Loucy (cell line): ENCODE data around the gene CAMSAP3.

Experiments
- H2AFZ ChIP-seq: fragments of 200-600 bp; sonication (generic); 2 replicates; pipeline ENCODE4 v1.6.0; 2016; ENCODE audit warnings: antibody characterized with exemption, mild to moderate bottlenecking, low read length, moderate library complexity
- H3F3A ChIP-seq: fragments of 200-600 bp; 2 replicates; pipeline ENCODE4 v1.6.0; 2016; ENCODE audit warnings: antibody characterized with exemption, low read depth, mild to moderate bottlenecking
- H3K27me3 ChIP-seq: fragments of 200-600 bp; sonication (generic); 2 replicates; pipeline ENCODE4 v1.6.1; 2014; ENCODE audit warnings: low read length, mild to moderate bottlenecking; ENCODE audit not compliant: insufficient read depth, poor library complexity, severe bottlenecking
- H3K36me3 ChIP-seq: fragments of 200-600 bp; sonication (generic); 2 replicates; pipeline ENCODE4 v1.6.1; 2016; ENCODE audit warnings: low read length; ENCODE audit not compliant: insufficient read depth
- H3K4me1 ChIP-seq: fragments of 200-600 bp; sonication (generic); 2 replicates; pipeline ENCODE4 v1.5.1; 2014; ENCODE audit warnings: low read length, mild to moderate bottlenecking; ENCODE audit not compliant: insufficient read depth, poor library complexity, severe bottlenecking
- H3K4me2 ChIP-seq: fragments of 200-600 bp; sonication (generic); 2 replicates; pipeline ENCODE4 v1.6.0; 2014; ENCODE audit warnings: antibody characterized with exemption, low read length, low read depth, mild to moderate bottlenecking; ENCODE audit not compliant: poor library complexity, severe bottlenecking
- H3K4me3 ChIP-seq: fragments of 200-600 bp; sonication (generic); 2 replicates; pipeline ENCODE4 v1.5.1; 2014; ENCODE audit warnings: low read length, mild to moderate bottlenecking, mixed read lengths; ENCODE audit not compliant: poor library complexity, severe bottlenecking
- H3K79me2 ChIP-seq: fragments of 200-600 bp; sonication (generic); 2 replicates; pipeline ENCODE4 v1.6.1; 2014; ENCODE audit warnings: low read length; ENCODE audit not compliant: insufficient read depth
- H3K9ac ChIP-seq: fragments of 200-600 bp; sonication (generic); 2 replicates; pipeline ENCODE4 v1.6.0; 2014; ENCODE audit warnings: mild to moderate bottlenecking, low read depth, low read length, moderate library complexity; ENCODE audit not compliant: poor library complexity, severe bottlenecking
- H3K9me2 ChIP-seq: fragments of 200-600 bp; sonication (generic); replicated peaks from 2 replicates; pipeline ENCODE4 v1.6.1; 2016; ENCODE audit warnings: low read depth, low read length, mixed read lengths
- H3K9me3 ChIP-seq: fragments of 200-600 bp; sonication (generic); 2 replicates; pipeline ENCODE4 v1.6.1; 2014; ENCODE audit warnings: mild to moderate bottlenecking, antibody characterized with exemption, low read length, low read depth; ENCODE audit not compliant: insufficient read depth
- H4K20me1 ChIP-seq: fragments of 200-600 bp; sonication (generic); 2 replicates; pipeline ENCODE4 v1.6.0; 2014; ENCODE audit warnings: antibody characterized with exemption, low read length, mild to moderate bottlenecking; ENCODE audit not compliant: insufficient read depth, poor library complexity, severe bottlenecking
- EZH2phosphoT487 ChIP-seq: fragments of 200-600 bp; IDR thresholded peaks from 2 replicates; pipeline ENCODE4 v1.6.1; 2018; ENCODE audit warnings: antibody characterized with exemption, mild to moderate bottlenecking, moderate library complexity, borderline replicate concordance
- TF ChIP-seq, protein P1 (sequence below): fragments of 200-600 bp; sonication (generic); conservative IDR thresholded peaks from 2 replicates; pipeline ENCODE4 v1.5.1; 2014; ENCODE audit warnings: mild to moderate bottlenecking, antibody characterized with exemption, low read length

The CAMSAP3 gene

DNA sequence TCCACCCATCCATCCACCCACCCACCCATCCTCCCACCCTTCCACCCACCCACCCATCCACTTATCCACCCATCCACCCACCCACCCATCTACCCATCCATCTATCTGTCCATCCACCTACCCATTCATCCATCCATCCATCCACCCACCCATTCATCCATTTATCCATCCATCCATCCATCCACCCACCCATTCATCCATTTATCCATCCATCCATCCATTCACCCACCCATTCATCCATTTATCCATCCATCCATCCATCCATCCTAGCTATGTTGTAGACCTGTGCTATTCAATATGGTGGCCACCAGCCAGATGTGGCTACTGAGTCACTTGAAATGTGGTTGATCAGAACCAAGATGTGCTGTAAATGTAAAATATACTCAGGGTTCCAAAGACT, 5.1 kb downstream of the CAMSAP3 start:
- no peaks in the 10 kb centered on the region for H3K27me3 ChIP-seq
- H2AFZ ChIP-seq: no peak overlapping the region
- no peaks in the 10 kb centered on the region for H3K36me3 ChIP-seq
- H3K9ac ChIP-seq: no peak overlapping the region
- no peaks in the 10 kb centered on the region for H3F3A ChIP-seq
- H3K4me2 ChIP-seq: no peak overlapping the region
- H3K4me1 ChIP-seq: no peaks in the 10 kb centered on the region
- no peaks in the 10 kb centered on the region for H3K9me2 ChIP-seq
- no peak overlapping the region for H3K4me3 ChIP-seq
- TF ChIP-seq, protein P1, sequence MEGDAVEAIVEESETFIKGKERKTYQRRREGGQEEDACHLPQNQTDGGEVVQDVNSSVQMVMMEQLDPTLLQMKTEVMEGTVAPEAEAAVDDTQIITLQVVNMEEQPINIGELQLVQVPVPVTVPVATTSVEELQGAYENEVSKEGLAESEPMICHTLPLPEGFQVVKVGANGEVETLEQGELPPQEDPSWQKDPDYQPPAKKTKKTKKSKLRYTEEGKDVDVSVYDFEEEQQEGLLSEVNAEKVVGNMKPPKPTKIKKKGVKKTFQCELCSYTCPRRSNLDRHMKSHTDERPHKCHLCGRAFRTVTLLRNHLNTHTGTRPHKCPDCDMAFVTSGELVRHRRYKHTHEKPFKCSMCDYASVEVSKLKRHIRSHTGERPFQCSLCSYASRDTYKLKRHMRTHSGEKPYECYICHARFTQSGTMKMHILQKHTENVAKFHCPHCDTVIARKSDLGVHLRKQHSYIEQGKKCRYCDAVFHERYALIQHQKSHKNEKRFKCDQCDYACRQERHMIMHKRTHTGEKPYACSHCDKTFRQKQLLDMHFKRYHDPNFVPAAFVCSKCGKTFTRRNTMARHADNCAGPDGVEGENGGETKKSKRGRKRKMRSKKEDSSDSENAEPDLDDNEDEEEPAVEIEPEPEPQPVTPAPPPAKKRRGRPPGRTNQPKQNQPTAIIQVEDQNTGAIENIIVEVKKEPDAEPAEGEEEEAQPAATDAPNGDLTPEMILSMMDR: no peak
- no peak for TF ChIP-seq EZH2phosphoT487
- H4K20me1 ChIP-seq: no peaks in the 10 kb centered on the region
- no peaks in the 10 kb centered on the region for H3K9me3 ChIP-seq
- no peaks in the 10 kb centered on the region for H3K79me2 ChIP-seq

DNA sequence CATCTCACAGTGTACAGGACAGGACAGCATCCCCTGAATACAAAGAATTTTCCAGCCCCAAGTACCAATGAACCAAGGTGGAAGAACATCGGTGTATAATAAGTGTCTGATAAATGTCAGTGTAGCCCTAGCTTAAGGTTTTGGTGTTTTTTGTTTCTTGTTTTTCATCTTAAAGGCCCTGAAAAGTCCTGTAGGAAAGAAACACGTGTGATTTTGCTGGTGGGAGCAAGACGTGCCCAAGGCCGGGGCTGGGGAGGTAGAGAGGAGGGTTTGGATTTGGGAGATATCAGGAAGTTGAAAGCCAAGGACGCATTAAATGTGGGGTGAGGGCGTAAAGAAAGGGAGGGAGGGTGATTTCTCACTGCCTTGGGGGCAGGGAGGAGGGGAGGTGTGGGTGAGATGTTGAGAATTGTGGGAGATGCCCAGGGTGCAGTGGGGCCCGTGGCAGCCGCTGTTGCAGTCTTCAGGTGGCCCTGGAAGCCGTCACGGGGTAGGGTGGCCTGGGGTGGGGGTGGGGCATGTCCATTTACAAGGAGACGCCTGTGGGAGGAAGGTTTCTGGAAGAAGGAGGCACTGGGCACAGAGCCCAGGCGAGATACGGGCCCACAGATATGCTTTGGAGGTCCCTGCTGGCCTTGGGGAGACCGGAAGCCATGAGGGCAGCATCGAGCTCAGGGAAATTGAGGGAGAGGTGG, 6.7 kb downstream of the CAMSAP3 start:
- TF ChIP-seq EZH2phosphoT487: no peak
- TF ChIP-seq, protein P1: no peak
- Histone ChIP-seq H3K9ac (no peak overlapping the region), H3K4me3 (no peak overlapping the region), H3K9me3 (no peaks in the 10 kb centered on the region), H3K79me2 (no peaks in the 10 kb centered on the region), H3K36me3 (no peaks in the 10 kb centered on the region), H2AFZ (no peak overlapping the region), H3K4me1 (no peaks in the 10 kb centered on the region), H4K20me1 (no peaks in the 10 kb centered on the region), H3K4me2 (no peak overlapping the region), H3K27me3 (no peaks in the 10 kb centered on the region), H3K9me2 (no peaks in the 10 kb centered on the region), H3F3A (no peaks in the 10 kb centered on the region)

DNA sequence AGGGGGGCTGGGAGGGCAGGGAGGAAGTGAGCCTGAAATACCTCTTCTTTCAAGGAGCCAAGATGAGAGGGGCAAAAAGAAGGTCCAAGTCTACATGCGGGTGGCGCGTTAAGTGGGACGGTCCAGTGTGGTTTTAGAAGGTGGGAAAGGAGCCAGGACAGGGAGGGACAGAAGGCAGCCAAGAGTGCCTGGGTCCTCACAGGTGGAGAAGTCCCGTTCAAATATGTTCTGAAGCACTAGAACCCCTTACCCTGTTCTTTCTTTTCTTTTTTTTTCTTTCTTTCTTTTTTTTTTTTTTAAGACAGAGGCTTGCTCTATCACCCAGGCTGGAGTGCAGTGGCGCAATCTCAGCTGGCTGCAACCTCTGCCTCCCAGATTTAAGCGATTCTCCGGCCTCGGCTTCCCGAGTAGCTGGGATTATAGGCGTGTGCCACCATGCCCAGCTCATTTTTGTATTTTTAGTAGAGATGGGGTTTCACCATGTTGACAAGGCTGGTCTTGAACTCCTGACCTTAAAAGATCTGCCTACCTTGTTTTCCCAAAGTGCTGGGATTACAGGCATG, 7.4 kb downstream of the CAMSAP3 start:
- TF ChIP-seq, protein P1: no peak
- H3K4me2 ChIP-seq: no peak overlapping the region
- no peak overlapping the region for H3K9ac ChIP-seq

More for the DNA sequence above, 7.4 kb downstream of the CAMSAP3 start:
- Histone ChIP-seq H3K27me3 (no peaks in the 10 kb centered on the region), H3K4me3 (no peak overlapping the region), H3F3A (no peaks in the 10 kb centered on the region), H3K79me2 (no peaks in the 10 kb centered on the region), H2AFZ (no peak overlapping the region), H4K20me1 (no peaks in the 10 kb centered on the region), H3K9me3 (no peaks in the 10 kb centered on the region), H3K9me2 (no peaks in the 10 kb centered on the region), H3K36me3 (no peaks in the 10 kb centered on the region), H3K4me1 (no peaks in the 10 kb centered on the region)
